GM18870 (cell line): Measurements from ENCODE around the gene LIMK1.
A peak's percentile ranks its signal among the peaks of the same experiment; 100 is the strongest.

Experiments used
- ATAC-seq: cut with Tn5 transposase; IDR thresholded peaks from one replicate; pipeline ENCODE4 v1.9.1; 2021; ENCODE audit warnings: moderate library complexity; ENCODE audit not compliant: unreplicated experiment

Gene LIMK1

DNA sequence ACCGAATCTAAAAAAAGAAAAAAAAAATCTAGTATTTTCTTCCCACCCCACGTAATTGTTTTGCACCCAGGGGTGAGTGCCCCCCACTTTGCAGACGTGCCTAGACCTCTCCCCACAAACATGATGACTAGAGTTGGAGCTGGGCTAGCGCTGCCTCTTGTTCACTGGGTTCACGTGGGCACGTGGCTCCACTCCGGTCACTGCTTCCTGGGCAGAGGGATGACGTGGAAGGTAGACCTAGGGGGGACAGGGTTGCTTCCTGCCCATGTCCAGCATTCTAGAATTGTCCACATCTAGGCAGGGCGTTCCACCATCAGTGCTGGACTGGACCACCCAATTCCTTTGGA, 861 bp upstream of the LIMK1 start:
- ATAC-seq = no peak

DNA sequence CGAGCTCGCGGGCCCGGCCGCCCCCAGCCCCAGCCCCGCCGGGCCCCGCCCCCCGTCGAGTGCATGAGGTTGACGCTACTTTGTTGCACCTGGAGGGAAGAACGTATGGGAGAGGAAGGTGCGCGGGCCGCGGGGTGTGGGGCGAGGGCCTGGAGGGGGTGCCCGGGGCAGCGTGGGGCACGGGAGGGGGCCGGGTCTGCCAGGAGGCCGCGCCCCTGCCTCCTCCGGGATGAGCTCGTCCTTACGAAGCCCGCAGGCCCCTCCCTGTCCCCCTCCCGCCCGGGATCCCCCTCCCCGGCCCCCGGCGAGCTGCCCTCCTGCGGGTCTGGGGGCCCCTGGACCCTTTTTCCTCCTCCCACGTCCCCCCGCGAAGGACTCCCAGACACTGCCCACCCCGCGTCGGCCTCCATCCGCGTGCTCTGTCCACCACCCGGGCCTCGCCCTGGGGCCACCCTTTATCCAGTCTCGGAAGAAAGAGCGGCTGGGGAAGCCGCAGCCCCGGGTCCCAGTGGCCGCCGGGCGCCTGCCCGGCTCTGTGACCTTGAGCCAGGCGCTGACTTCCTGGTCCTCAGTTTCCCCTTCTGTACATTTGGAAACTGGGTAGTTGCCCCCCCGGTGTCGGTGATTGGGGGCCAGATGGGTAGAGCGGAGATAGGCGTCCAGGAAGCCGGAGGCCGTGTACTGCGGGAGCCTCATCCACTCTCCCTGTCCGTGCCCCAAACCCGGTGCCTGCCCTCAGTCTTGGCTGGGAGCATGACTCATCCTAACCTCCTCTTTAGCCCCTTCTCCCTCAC, 521 bp downstream of the LIMK1 start:
- ATAC-seq = no peak

DNA sequence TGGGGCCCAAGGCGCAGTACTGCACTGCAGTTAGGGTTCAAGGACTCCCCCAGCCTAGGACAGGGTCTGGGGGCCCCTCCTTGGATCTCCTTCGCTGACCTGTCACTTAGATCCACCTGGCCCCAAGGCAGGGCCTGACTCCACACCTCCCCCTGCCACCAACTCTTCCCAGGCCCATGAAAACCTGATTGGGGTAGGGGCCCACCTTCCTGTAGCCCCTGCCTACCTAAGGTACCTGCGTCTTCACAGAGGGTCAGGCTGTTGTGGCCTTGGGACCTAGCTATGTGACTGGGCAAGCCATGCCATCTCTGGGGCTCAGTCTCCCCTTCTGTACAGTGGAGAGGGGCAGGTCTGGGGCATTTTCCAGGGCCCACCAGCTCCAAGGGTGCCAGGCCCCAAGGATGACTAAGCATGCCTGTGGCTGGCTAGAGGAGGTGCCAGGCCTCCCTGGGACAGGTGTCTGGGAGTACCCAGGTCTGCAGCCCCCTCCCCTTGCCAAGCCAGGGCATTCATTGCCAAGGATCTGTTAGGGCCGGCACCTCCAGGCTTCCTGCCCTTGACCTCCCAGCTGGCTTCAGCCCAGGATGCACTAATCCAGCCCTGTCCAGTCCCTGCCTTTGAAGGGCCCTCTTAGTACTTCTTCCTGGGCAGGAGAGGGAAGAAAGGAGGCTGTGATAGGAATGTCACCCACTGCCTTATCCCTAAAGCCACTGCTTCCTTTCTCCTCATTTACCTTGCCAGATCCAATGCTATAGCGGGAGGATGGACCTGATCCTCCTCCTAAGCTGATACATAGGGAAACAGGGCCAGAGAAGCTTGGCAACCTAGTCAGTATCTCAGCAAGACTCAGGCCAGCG, 1.3 kb downstream of the LIMK1 start:
- ATAC-seq = no peak

DNA sequence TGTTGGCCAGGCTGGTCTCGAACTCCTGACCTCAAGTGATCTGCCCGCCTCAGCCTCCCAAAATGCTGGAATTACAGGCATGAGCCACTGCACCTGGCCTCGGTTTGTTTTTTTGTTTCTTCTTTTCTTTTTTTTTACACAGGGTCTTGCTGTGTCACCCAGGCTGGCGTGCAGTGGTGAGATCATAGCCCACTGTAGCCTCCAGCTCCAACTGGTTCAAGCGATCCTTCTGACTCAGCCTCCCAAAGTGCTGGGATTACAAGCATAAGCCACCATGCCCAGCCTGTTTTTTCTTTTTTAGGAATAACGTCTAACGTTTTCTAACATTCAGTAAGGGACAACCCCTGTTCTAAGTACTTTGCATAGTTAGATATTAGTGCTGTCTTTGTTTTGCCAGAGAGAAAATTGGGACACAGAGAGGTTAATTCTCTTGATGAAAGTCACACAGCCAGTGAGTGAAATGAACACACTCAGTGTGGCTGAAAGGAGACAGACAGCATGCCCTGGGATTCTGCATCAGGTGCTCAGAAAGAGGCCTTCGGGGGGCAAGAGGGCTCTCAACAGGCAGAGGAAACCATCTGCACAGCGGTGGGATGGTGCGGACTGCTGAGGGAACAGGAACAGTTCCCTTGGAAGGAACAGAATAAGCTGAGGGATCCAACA, 4.3 kb downstream of the LIMK1 start:
- no peak for ATAC-seq

DNA sequence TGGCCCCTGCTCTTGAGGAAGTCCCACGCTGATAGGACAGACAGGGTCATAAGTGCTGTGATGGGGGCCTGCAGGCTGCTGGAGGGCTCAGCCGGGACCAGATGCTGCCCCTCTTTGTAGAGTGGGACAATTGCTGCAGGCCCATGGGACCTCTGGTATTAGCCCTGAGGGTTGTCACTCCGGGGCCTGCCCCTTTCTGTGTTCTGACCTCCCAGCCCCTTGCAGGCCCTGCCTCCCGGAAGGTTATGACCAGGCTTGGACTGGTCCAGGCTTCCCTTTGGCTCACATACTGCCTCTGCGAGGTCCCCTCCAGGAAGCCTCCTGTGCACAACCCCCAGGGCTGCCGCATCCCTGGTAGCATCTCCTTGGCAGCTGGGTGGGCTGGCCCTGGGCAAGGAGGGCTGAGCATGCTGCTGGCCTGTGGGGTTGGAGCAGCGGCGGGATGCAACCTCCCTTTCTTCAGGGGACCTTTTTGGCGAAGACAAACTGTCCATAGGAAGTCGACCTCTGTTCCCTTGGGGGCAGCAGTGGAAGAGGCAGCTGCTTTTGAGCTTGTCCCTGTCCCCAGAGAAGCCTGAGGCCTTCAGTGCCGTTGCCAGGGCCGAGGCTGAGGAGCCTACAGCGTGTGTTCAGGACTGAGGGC, 8.8 kb downstream of the LIMK1 start:
- ATAC-seq = no peak

DNA sequence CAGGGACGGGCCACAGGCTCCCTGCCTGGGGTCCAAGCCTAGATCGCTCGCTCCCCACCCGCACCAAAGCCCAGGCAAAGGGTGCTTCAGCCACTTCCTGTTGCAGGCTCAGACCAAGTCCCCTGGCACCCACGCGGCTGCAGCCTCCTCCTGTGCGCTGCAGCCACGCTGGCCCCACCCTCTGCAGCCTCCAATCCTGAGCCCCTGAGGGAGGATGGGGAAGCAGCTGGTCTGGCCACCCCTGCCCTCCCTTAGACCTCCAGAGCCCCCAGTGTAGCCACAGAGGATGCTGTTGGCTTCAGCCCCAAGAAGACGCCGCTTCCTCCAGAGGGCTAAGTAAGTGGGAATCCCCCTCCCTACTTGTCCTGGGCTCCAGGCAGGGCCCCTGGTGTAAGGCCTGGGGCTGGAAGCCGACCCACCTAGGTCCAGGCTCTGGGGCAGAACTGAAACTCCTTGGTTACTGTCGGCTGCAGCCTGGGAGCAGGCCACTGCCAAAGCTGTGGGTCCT, 9.4 kb downstream of the LIMK1 start:
- ATAC-seq = no peak

DNA sequence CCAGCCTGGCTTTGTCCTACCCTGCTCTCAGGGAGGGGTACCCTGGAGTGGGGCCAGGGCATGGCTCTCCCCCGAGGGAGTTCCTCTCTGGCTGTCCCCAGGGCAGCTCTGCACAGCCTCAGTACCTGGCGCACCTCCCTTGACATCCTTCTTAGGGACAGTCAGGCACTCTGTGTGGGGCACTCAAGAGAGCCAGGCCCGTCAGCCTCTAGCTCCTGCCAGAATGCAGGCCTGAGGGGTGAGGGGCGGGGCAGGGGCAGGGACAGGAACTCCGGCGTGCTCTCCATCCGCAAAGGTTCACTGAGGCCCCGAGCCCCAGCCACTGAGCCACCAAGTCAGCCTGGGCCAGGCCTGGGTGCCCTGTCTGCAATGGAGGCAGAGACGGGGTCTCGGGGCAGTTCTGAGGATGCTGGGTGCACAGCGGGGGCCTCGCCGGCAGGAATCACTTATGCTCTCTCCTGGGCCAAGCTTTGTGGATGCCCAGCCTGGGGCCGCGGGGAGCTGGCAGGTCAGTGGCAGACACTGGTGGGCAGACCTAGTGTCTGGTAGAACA, 10.1 kb downstream of the LIMK1 start:
- ATAC-seq = no peak

DNA sequence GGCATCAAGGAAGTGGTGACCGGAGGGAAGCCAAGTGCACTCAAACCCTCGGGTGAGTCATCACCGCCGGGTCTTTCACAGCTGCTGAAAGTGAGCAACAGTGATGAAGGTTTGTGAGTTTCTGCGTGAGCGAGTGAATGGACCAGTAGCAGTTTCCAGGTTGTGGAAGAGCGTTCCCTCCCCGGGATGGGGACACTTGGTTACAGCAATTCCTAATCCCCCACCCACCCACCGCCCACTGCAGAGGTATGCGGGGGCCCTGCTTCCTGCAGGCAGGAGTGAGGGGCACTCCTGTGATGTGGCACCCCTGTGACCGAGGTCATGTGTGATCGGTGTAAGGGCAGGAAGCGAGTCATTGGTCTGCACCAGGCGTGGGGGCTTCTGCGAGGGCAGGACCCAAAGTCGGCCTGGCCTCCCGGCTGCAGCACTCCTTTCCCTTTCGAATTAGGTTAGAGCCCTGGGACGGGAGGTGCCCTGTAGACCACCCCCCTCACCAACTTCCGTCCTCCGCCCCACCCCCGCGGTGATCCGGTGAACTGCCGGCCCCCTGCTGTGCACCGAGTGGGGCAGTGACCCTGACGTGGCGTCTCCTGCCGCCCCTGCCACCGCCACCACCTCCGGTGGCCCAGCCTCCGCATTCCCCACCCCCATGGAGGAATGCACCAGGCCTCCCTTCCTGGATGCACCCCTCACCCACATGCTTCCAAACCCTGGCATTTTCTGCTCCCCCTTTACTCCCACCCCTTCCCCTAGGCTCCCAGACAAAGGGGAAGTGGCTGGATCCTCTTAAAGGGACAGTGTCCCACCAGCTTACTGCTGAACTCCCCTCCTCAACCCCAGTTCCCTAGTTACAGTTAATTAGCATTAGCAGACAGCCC, 10.9 kb downstream of the LIMK1 start:
- peak; percentile 47 for ATAC-seq

DNA sequence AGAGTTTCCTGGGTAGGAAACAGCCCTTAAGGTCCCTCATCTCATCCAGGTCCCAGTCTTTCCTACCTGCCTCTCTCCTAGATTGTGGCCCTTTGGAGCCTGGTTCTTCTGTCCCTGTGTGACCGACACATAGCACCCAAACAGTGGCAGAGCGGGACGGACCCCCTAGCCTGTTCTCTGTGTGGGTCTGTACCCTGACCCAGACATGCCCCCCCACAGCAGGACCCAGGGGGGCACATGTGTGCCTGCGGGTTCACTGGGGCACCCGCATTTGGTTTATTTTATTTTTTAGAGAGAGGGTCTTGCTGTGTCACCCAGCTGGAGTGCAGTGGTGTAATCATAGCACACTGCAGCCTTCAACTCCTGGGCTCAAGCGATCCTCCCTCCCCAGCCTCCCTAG, 11.5 kb downstream of the LIMK1 start:
- ATAC-seq = no peak

DNA sequence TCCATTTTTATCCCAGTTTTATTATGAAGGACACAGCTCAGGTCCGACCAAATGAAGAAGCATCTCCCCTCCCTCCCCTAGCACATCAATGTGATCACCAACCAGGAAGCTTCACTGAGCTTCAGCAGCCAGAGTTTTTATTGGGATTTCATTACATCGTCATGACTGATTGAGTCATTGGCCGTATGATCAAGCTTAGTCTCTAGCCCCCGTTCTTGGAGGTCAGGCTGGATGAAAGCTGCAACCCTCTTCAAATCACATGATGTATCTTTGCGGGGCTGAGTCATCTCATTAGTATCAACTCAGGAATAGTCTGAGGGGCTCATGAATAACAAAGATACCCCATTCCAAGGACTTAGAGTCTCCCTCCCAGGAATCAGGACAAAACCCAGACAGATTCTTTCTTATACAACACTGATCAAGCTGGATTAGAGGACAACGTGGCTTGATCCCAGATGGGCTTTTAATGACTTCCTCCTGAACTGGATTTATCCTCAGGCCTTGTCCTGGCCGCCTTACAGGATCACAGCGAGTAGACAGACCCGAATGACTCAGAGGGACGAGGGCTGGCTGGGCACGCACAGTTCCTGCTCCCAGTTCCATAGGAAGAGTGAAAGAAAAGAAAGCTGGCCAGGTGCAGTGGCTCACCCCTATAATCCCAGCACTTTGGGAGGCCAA, 14.5 kb downstream of the LIMK1 start:
- no peak for ATAC-seq

DNA sequence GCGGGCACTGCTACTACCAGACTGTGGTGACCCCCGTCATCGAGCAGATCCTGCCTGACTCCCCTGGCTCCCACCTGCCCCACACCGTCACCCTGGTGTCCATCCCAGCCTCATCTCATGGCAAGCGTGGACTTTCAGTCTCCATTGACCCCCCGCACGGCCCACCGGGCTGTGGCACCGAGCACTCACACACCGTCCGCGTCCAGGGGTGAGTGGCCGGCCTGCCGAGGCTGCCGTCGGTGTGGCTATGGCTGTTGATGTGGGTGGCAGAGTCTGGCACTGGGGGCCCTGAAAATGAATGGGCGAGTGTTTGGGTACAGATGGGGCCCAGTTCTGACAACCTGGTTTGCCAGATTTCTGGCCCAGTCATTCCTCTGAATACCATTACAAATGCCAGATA, 15.4 kb downstream of the LIMK1 start:
- ATAC-seq = no peak

DNA sequence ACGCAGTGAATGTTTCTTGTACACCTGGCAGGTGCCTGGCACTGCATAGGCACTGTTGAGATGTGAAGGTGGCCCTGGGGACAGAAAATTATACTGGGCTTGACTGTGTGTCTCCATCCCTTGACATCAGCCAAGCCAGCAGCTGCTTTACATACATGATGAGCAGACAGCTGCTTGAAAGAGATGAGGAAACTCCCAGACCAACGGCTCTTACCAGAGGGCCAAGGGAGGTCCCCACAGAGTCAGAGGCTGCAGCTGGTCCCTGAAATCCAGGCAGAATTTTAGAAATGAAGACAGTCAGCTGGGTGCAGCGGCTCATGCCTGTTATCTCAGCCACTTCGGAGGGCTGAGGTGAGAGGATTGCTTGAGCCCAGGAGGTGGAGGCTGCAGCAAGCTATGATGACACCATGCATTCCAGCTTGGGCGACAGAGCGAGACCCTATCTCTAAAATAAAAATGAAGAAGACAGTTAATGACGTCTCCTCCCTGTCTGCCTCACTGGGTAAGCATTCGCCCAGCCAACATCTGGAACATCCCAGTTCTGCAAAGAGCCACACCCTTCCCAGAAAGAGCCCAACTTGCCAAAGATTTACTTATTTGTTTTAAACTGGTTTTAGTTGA, 17.6 kb downstream of the LIMK1 start:
- peak; percentile 78 for ATAC-seq

DNA sequence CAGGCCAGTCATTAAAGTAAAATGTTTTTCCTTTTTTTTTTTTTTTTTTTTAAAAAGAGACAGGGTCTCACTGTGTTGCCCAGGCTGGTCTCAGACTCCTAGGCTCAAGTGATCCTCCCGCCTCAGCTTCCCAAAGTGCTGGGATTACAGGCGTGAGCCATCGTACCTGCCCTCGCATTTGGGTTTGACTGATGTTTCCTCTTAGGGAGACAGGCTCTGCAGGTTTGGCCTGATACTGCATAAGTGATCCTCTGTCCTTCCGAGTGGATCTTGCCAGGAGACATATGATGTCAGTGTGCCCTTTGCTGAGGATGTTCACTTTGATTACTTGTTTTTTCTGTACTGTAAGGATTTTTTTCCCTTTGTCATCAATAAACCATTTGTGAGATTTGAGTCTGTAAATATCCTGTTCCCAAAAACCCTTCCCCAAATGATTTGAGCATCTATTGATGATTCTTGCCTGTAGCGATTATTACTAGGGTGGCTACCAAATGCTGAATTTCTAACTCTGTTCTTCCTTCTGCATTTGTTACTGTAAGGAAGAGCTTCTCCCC, 19.7 kb downstream of the LIMK1 start:
- no peak for ATAC-seq

DNA sequence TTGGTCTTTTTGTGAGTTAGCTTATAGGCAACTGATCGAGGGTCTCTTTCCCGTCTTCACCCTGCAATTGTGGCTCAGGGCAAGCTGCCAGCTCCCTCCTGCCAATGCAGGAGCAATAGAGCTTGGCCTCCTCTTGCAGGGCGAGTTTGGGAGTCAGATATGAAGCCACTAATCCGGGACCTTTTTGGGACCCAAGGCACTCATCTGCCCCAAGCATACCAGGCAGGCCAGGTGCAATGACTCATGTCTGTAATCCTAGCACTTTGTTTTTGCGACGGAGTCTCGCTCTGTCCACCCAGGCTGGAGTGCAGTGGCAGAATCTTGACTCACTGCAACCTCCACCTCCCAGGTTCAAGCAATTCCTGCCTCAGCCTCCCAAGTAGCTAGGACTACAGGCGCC, 21.1 kb downstream of the LIMK1 start:
- no peak for ATAC-seq

DNA sequence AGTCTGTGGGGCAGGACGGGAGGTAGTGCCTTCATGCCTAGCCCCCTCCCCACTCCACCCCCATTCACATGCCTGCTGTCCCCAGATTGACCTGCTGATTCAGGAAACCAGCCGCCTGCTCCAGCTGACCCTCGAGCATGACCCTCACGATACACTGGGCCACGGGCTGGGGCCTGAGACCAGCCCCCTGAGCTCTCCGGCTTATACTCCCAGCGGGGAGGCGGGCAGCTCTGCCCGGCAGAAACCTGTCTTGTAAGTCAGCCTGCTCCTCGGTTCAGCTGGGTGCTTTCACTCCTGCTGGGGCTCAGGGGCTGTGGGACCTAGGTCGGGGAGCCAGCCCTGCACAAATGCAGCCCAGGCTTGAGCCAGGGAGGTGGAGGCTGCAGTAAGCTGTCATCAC, 22.4 kb downstream of the LIMK1 start:
- ATAC-seq = no peak

DNA sequence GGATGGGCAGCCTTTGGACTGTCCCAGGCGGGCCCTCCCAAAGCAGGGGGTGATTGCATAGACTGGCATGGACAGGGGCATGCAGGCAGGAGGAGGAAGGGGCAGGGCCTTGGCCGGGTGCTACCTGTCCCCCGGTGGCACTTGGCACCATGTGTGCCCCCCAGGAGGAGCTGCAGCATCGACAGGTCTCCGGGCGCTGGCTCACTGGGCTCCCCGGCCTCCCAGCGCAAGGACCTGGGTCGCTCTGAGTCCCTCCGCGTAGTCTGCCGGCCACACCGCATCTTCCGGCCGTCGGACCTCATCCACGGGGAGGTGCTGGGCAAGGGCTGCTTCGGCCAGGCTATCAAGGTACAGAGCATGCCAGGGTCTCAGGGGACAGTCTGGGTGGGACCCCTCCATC, 23.2 kb downstream of the LIMK1 start:
- no peak for ATAC-seq

DNA sequence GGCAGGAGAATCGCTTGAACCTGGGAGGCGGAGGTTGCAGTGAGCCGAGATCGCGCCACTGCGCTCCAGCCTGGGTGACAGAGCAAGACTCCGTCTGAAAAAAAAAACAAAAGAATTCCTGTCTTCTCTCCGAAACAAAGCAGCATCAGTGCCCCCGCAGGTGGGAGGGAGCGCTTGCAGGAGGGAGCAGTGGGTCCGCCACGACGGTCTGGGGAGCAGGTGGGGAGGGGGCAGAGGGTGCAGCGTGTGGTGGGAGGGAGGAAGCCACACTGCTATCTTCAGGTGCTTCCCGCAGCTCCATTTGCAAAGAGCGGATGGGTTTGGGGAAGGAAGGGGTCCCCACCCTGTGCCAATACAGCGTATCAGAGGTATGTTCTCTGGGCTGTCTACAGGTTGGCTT, 31.7 kb downstream of the LIMK1 start:
- ATAC-seq = no peak

DNA sequence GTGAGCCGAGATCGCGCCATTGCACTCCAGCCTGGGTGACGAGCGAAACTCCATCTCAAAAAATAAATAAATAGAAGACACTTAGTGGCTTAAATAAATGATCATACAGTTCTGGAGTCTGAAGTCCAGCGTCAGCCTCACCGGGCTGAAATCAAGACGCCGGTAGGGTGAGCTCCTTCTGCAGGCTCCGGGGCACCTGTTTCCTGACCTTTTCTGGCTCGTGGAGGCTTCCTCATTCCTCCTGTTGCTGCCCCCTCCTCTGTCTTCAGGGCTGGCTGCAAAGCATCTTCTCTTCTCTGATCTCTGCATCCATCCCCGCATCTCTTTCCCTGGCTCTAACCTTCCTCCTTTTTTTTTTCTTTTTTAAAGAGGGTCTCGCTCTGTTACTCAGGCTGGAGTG, 32.8 kb downstream of the LIMK1 start:
- ATAC-seq = no peak

DNA sequence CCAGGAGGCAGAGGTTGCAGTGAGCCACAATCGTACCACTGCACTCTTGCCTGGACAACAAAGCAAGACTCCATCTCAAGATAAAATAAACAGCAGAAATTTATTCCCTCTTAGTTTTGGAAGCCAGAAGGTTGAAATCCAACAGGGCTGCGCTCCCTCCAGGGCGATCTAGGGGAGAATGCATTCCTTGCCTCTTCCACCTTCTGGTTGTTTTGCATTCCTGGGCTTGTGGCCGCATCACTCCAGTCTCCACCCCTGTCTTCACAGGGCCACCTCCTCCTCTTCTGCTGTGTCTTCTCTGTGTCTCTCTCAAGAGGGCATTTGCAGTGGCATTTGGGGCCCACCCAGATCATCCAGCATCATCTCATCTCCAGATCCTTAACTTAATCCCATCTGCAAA, 36.2 kb downstream of the LIMK1 start:
- no peak for ATAC-seq
